H7 (cell line): ENCODE data around the gene MGAT5B. TPM values are rescaled to one million over a fixed set of nuclear protein-coding genes. Genes with fewer than 3 reads are reported as not detected.
"Not testable (repeated sequence)": the region's sequence is repeated elsewhere in the genome, so short reads cannot be mapped to it uniquely, and the experiment has no call there.

Experiments
- DNase-seq: peaks from one replicate; pipeline ENCODE4 v3.0.0; 2012
- H3K27me3 ChIP-seq: 2 replicates; pipeline ENCODE4 v1.6.0; 2011; ENCODE audit warnings: mild to moderate bottlenecking, low read length; ENCODE audit not compliant: control insufficient read depth, insufficient read depth
- H3K36me3 ChIP-seq: replicated peaks from 2 replicates; pipeline ENCODE4 v1.5.1; 2011; ENCODE audit warnings: low read length; ENCODE audit not compliant: control insufficient read depth, insufficient read depth
- H3K4me3 ChIP-seq: 2 replicates; pipeline ENCODE4 v1.5.1; 2011; ENCODE audit warnings: low read depth, mild to moderate bottlenecking, control low read depth, low read length, moderate library complexity; ENCODE audit not compliant: insufficient read depth
- total RNA-seq: library from RNA; depleted of rRNA; stranded (reverse); fragments of >200 nt; shearing (Covaris generic); gene quantifications from 2 replicates; pipeline ENCODE4 v1.2.3, GENCODE V29; 2014

The MGAT5B gene
- total RNA-seq, 1 experiment from 2014 or later = 3.7 TPM

- peaks cover 7% of the 10 kb centered on the region; the same call in 1 of the 2 replicates for H3K27me3 ChIP-seq
- peak overlapping the region; percentile 38 for H3K4me3 ChIP-seq
- DNase-seq = peak; percentile 73
- no peaks in the 10 kb centered on the region for H3K36me3 ChIP-seq
These were observed 27.1 kb upstream of the MGAT5B start for GRCh38 chr17:76840884-76841775.

GRCh38 chr17:76841776-76842405 lies 26.3 kb upstream of the MGAT5B start:
- Histone ChIP-seq H3K36me3 (no peaks in the 10 kb centered on the region), H3K27me3 (peaks cover 7% of the 10 kb centered on the region; the same call in 1 of the 2 replicates), H3K4me3 (peak overlapping the region; percentile 38)
- DNase-seq = peak; percentile 87

DNA sequence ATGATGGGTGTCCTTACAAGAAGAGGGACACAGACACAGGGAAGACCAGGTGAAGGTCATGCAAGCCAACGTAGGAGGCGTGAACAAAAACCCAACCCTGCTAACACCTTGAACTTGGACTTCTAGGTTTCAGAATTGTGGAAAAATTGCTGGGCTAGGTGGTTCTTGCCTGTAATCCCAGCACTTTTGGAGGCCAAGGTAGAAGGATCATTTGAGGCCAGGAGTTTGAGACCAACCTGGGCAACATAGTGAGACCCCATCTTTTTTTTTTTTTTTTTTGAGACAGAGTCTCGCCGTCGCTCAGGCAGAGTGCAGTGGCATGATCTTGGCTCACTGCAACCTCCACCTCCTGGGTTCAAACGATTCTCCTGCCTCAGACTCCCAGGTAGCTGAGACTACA lies 25.1 kb upstream of the MGAT5B start:
- not testable (repeated sequence) for H3K36me3 ChIP-seq

GRCh38 chr17:76843703-76844484 lies 24.3 kb upstream of the MGAT5B start:
- DNase-seq = no peak
- Histone ChIP-seq H3K36me3 (no peaks in the 10 kb centered on the region), H3K27me3 (peaks cover 7% of the 10 kb centered on the region; the same call in 1 of the 2 replicates)

More for the DNA sequence above, 25.1 kb upstream of the MGAT5B start:
- DNase-seq, H3K27me3 ChIP-seq, H3K4me3 ChIP-seq: not testable (repeated sequence)

DNA sequence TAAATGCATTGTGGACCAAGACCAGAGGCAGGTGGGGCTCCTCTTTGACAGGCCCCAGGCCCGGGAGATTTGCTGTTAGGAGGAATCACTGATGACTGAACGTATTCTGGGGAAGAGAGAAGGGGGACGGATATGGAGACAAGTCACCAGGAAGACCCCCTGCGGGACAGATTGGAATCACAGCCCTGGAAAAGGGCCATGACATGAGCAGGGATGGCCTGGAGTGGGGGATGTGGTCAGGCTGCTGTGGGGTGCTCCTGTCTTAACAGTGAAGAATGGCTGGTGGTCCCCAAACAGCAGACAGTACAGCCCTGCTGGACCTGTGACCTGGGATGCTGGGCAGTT lies 23.7 kb upstream of the MGAT5B start:
- no peak for DNase-seq
- H3K27me3 ChIP-seq = peaks cover 7% of the 10 kb centered on the region; the same call in 1 of the 2 replicates

More at GRCh38 chr17:76843703-76844484, 24.3 kb upstream of the MGAT5B start:
- no peak overlapping the region for H3K4me3 ChIP-seq

DNA sequence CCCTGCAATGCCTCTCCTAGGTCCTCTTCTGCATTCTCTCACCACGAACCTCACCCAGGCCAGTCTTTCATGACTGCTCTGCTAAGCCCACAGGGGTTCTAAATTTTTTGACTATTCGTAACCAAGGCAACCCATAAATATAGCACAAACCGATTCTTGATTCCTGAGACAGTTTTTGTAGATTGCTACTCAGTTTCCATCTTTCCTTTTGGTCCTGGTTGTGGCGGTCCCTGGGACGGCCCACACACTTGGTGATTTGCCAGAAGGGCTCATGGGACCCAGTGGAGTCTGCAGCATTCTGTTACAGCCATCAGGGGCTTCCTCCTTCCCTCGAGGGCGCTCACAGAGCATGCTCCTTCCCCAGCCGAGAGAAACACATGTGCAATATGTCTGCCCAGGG lies 23.4 kb upstream of the MGAT5B start:
- Histone ChIP-seq H3K36me3 (no peaks in the 10 kb centered on the region), H3K4me3 (no peak overlapping the region), H3K27me3 (peaks cover 7% of the 10 kb centered on the region; the same call in 1 of the 2 replicates)
- no peak for DNase-seq

More for the DNA sequence above, 23.7 kb upstream of the MGAT5B start:
- Histone ChIP-seq H3K4me3 (no peak overlapping the region), H3K36me3 (no peaks in the 10 kb centered on the region)

DNA sequence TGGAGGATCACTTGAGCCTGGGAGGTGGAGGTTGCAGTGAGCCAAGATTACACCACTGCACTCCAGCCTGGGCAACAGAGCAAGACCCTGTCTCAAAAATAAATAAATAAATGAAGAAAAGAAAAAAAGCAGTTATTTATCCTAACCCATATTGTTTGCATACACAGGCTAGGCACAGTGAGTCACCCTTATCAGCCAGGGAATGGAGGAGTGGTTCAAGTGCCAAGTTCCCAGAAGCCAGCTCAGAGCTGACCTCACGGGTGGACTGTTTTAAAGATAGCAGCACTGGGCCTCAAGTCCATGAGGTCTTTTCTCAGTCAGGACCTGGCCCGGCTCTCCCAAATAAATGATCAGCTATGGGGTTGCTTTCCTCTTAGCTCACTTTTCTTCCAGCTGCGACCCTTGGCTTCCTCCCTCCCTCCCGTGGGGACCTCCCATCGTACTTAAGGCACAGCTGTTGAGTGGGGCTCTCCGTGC lies 22.6 kb upstream of the MGAT5B start:
- Histone ChIP-seq H3K4me3 (no peak overlapping the region), H3K27me3 (peaks cover under 1% of the 10 kb centered on the region; the same call in 1 of the 2 replicates), H3K36me3 (no peaks in the 10 kb centered on the region)
- DNase-seq = no peak

GRCh38 chr17:76847031-76847430 lies 21.2 kb upstream of the MGAT5B start:
- no peaks in the 10 kb centered on the region for H3K27me3 ChIP-seq
- H3K4me3 ChIP-seq = no peak overlapping the region
- no peaks in the 10 kb centered on the region for H3K36me3 ChIP-seq
- DNase-seq = no peak

GRCh38 chr17:76848670-76849069 lies 19.5 kb upstream of the MGAT5B start:
- Histone ChIP-seq H3K27me3 (no peaks in the 10 kb centered on the region), H3K36me3 (no peaks in the 10 kb centered on the region)

GRCh38 chr17:76849160-76849559 lies 19.0 kb upstream of the MGAT5B start:
- H3K27me3 ChIP-seq, DNase-seq, H3K36me3 ChIP-seq, H3K4me3 ChIP-seq: not testable (repeated sequence)

More at GRCh38 chr17:76848670-76849069, 19.5 kb upstream of the MGAT5B start:
- no peak overlapping the region for H3K4me3 ChIP-seq
- no peak for DNase-seq

DNA sequence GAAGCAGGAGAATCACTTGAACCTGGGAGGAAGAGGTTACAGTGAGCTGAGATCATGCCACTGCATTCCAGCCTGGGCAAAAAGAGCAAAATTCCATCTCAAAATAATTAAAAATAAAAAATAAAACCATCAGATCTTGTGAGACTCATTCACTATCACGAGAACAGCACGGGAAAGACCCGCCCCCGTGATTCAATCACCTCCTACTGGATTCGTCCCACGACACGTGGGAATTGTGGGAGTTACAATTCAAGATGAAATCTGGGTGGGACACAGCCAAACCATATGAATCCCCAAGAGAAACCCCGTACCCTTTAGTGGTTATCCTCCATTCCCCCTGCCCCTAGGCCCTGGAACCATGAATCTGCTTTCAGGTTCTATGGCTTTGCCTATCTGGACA lies 15.4 kb upstream of the MGAT5B start:
- H3K4me3 ChIP-seq = no peak overlapping the region
- H3K27me3 ChIP-seq = no peaks in the 10 kb centered on the region
- no peaks in the 10 kb centered on the region for H3K36me3 ChIP-seq
- no peak for DNase-seq

DNA sequence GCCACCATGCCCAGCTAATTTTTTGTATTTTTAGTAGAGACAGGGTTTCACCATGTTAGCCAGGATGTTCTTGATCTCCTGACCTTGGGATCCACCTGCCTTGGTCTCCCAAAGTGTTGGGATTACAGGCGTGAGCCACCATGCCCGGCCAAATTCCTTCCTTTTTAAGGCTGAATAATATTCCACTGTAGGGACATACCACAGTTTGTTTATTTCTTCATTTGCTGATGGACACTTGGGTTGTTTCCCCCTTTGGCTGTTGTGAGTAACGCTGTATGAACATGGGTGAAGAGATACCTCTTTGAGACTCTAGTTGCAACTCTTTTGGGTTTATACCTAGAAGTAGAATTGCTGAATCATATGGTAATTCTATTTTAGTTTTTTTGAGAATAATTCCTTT lies 13.1 kb upstream of the MGAT5B start:
- no peaks in the 10 kb centered on the region for H3K36me3 ChIP-seq
- no peak overlapping the region for H3K4me3 ChIP-seq
- no peaks in the 10 kb centered on the region for H3K27me3 ChIP-seq
- no peak for DNase-seq

GRCh38 chr17:76862079-76862478 lies 6.1 kb upstream of the MGAT5B start:
- Histone ChIP-seq H3K27me3 (no peaks in the 10 kb centered on the region), H3K4me3 (no peak overlapping the region), H3K36me3 (no peaks in the 10 kb centered on the region)
- DNase-seq = no peak

DNA sequence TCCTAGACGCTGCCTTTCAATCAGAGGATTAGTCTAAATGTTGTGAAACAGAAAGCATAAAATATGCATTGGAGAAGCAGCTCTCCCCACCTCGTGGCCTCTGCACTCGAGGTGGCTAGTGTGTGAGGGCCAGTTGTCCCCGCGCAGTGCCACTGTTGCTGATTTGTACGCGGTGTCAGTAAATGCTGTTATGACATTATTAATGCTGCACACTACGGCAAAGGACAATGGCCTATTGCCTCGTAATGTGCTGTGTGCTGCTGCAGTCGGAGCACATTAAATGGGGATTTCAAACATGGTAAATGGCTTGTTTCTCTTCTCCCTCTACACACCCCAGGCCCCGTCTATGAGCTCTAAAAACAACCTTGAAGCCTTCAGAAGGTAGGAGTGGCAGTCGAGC lies 5.7 kb upstream of the MGAT5B start:
- no peak for DNase-seq
- Histone ChIP-seq H3K36me3 (no peaks in the 10 kb centered on the region), H3K4me3 (no peak overlapping the region), H3K27me3 (no peaks in the 10 kb centered on the region)
